DND-41 (cell line): ENCODE measurements around the gene CREBL2.

Experiments used
- ATAC-seq: fragments of 200-7000 bp; cut with Tn5 transposase; 3 replicates; pipeline ENCODE4 v1.9.1; 2021; ENCODE audit warnings: low read depth; ENCODE audit not compliant: insufficient read depth
- DNase-seq: peaks from one replicate; pipeline ENCODE4 v3.0.0-alpha.2; 2020
- H2AFZ ChIP-seq: 2 replicates; pipeline ENCODE4 v1.6.0; 2012; ENCODE audit warnings: low read depth, low read length
- H3K27ac ChIP-seq: 2 replicates; pipeline ENCODE4 v1.5.1; 2012; ENCODE audit warnings: low read length, inconsistent platforms
- H3K27me3 ChIP-seq: fragments of 200-600 bp; sonication (generic); 2 replicates; pipeline ENCODE4 v1.6.0; 2012; ENCODE audit warnings: low read length, mild to moderate bottlenecking, inconsistent platforms; ENCODE audit not compliant: insufficient read depth, poor library complexity
- H3K36me3 ChIP-seq: 2 replicates; pipeline ENCODE4 v1.5.1; 2012; ENCODE audit warnings: low read length, inconsistent platforms; ENCODE audit not compliant: insufficient read depth
- H3K4me1 ChIP-seq: 2 replicates; pipeline ENCODE4 v1.5.1; 2012; ENCODE audit warnings: mild to moderate bottlenecking, low read length; ENCODE audit not compliant: insufficient read depth
- H3K4me2 ChIP-seq: 2 replicates; pipeline ENCODE4 v1.6.0; 2012; ENCODE audit warnings: mild to moderate bottlenecking, moderate library complexity, low read length, inconsistent platforms; ENCODE audit not compliant: insufficient read depth
- H3K4me3 ChIP-seq, 2 experiments: fragments of 200-600 bp in 1 of 2; shearing (Covaris generic) in 1 of 2; 2 replicates each; pipeline ENCODE4 v1.5.1; 2012 to 2016; ENCODE audit warnings: inconsistent platforms in 2 of 2, low read length in 2 of 2, mild to moderate bottlenecking in 2 of 2, low read depth in 1 of 2, moderate library complexity in 1 of 2
- H3K79me2 ChIP-seq: 2 replicates; pipeline ENCODE4 v1.6.0; 2012; ENCODE audit warnings: low read length, inconsistent platforms; ENCODE audit not compliant: insufficient read depth
- H3K9ac ChIP-seq: 2 replicates; pipeline ENCODE4 v1.6.0; 2012; ENCODE audit warnings: low read depth, mild to moderate bottlenecking, inconsistent platforms, low read length, moderate library complexity
- H3K9me3 ChIP-seq: 2 replicates; pipeline ENCODE4 v1.5.1; 2012; ENCODE audit warnings: low read length, moderate library complexity, mild to moderate bottlenecking, inconsistent platforms; ENCODE audit not compliant: insufficient read depth, severe bottlenecking
- H4K20me1 ChIP-seq: 2 replicates; pipeline ENCODE4 v1.6.0; 2012; ENCODE audit warnings: low read length; ENCODE audit not compliant: insufficient read depth
- EZH2 ChIP-seq: IDR thresholded peaks from 3 replicates; pipeline ENCODE4 v1.6.1; 2012; ENCODE audit warnings: borderline replicate concordance, low read depth, mild to moderate bottlenecking, moderate library complexity, low read length, inconsistent platforms; ENCODE audit not compliant: severe bottlenecking
- TF ChIP-seq, protein P1 (sequence below): IDR thresholded peaks from 2 replicates; pipeline ENCODE4 v1.5.1; 2012; ENCODE audit warnings: borderline replicate concordance, low read length, moderate library complexity, mild to moderate bottlenecking; ENCODE audit not compliant: poor library complexity, severe bottlenecking; ENCODE audit errors: extremely low read depth

The CREBL2 gene

GRCh38 chr12:12610711-12611110 lies 965 bp upstream of the CREBL2 start:
- ATAC-seq = no peak
- Histone ChIP-seq H3K9me3 (no peaks in the 10 kb centered on the region), H3K4me2 (peak overlapping the region; percentile 83)

DNA sequence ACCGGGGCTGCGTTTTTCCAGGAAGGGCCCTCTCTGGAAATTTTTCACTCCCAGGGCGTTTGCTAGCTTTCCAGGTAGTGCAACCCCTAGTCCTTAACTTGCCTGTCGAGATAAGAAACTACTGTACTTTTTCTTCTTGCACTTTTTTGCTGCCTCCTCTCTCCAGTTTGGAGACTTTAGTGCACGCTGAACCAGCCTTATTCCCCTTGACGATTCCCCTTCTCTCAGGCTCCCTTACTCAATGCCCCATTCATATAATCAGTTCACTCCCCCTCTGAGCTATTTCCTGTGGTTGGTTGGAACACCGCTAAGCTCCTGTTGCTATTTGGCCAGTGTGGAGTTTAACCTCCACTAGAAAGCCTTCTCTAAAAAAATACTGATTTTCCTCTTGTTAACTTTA lies 682 bp downstream of the CREBL2 start:
- Histone ChIP-seq H2AFZ (peak overlapping the region; percentile 92), H3K27me3 (no peaks in the 10 kb centered on the region), H3K9ac (peak overlapping the region; percentile 78), H3K4me2 (peak overlapping the region; percentile 83), H3K4me3 (peak overlapping the region; percentile 55 to 67; a peak in 3 of 4 replicates), H3K9me3 (no peaks in the 10 kb centered on the region), H4K20me1 (no peaks in the 10 kb centered on the region), H3K27ac (peak overlapping the region; percentile 89), H3K4me1 (peaks cover 28% of the 10 kb centered on the region), H3K79me2 (peaks cover 14% of the 10 kb centered on the region), H3K36me3 (peaks cover 7% of the 10 kb centered on the region; the same call in 1 of the 2 replicates)
- peak; percentile 66 for ATAC-seq
- TF ChIP-seq, protein P1, sequence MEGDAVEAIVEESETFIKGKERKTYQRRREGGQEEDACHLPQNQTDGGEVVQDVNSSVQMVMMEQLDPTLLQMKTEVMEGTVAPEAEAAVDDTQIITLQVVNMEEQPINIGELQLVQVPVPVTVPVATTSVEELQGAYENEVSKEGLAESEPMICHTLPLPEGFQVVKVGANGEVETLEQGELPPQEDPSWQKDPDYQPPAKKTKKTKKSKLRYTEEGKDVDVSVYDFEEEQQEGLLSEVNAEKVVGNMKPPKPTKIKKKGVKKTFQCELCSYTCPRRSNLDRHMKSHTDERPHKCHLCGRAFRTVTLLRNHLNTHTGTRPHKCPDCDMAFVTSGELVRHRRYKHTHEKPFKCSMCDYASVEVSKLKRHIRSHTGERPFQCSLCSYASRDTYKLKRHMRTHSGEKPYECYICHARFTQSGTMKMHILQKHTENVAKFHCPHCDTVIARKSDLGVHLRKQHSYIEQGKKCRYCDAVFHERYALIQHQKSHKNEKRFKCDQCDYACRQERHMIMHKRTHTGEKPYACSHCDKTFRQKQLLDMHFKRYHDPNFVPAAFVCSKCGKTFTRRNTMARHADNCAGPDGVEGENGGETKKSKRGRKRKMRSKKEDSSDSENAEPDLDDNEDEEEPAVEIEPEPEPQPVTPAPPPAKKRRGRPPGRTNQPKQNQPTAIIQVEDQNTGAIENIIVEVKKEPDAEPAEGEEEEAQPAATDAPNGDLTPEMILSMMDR = no peak
- no peak for TF ChIP-seq EZH2
- peak; percentile 37 for DNase-seq

More at GRCh38 chr12:12610711-12611110, 965 bp upstream of the CREBL2 start:
- no peaks in the 10 kb centered on the region for H3K27me3 ChIP-seq
- peaks cover 14% of the 10 kb centered on the region for H3K79me2 ChIP-seq
- no peaks in the 10 kb centered on the region for H3K36me3 ChIP-seq
- peak overlapping the region; percentile 89 for H3K27ac ChIP-seq
- DNase-seq = no peak
- H3K9ac ChIP-seq = peak overlapping the region; percentile 78
- TF ChIP-seq, protein P1 = no peak
- TF ChIP-seq EZH2 = no peak
- H3K4me1 ChIP-seq = peaks cover 28% of the 10 kb centered on the region
- H3K4me3 ChIP-seq = peak overlapping the region in 1 of 2 experiments; percentile 67; a peak in 2 of 4 replicates
- H2AFZ ChIP-seq = peak overlapping the region; percentile 92
- no peaks in the 10 kb centered on the region for H4K20me1 ChIP-seq

DNA sequence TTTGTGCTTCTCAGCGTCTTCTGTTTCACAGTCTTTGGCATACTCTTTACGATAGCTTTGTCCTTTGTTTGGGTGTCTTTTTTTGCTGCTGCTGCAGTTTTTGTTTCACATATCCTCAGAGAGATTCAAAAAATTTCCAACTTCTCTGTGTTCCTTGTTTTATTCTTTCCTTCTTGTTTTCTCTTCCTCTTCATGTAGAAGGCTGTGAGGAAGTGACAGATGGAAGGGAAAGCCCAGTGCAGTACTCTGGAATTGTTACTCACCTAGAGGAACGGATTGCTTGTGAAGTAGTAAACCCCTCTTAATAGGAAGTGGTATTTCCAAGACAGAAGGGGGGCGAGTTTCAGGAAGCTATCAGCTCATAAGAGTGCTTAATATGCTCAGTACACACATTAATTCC lies 1.7 kb downstream of the CREBL2 start:
- Histone ChIP-seq H3K9ac (peak overlapping the region; percentile 23), H2AFZ (no peak overlapping the region)
- no peak for ATAC-seq

More for the DNA sequence above, 1.7 kb downstream of the CREBL2 start:
- Histone ChIP-seq H3K27me3 (no peaks in the 10 kb centered on the region), H3K4me2 (peak overlapping the region; percentile 83), H3K79me2 (peaks cover 14% of the 10 kb centered on the region), H3K27ac (peak overlapping the region; percentile 32), H3K4me3 (peak overlapping the region in 1 of 2 experiments; percentile 31; a peak in 2 of 4 replicates), H3K36me3 (peaks cover 7% of the 10 kb centered on the region; the same call in 1 of the 2 replicates), H3K9me3 (no peaks in the 10 kb centered on the region), H3K4me1 (peaks cover 28% of the 10 kb centered on the region), H4K20me1 (no peaks in the 10 kb centered on the region)
- DNase-seq = no peak
- TF ChIP-seq, protein P1 = no peak
- no peak for TF ChIP-seq EZH2
